Natural killer cell (primary cell): ENCODE results near the gene GRID1. TPM values are rescaled to one million over a fixed set of nuclear protein-coding genes. Genes with fewer than 3 reads are reported as not detected.

Experiments
- ATAC-seq, 3 donors: fragments of 150-1000 bp in 2 of 3; fragments of 200-7000 bp in 1 of 3; cut with Tn5 transposase; 1 replicate in 1 of 3; 2 replicates in 2 of 3; pipeline ENCODE4 v1.10.0; 2021; ENCODE audit warnings: mild to moderate bottlenecking in 2 of 3, moderate library complexity in 2 of 3
- DNase-seq, 2 donors: peaks; one replicate each; pipeline versions ENCODE4 v3.0.0 to v3.0.0-alpha.2; 2013 to 2021; ENCODE audit warnings: mixed read lengths in 1 of 2
- H3K27ac ChIP-seq: one replicate; pipeline ENCODE4 v1.5.1; 2013; ENCODE audit warnings: mild to moderate bottlenecking, low read length
- H3K27me3 ChIP-seq: one replicate; pipeline ENCODE4 v1.6.1; 2013; ENCODE audit warnings: low read length; ENCODE audit not compliant: control insufficient read depth, insufficient read depth
- H3K36me3 ChIP-seq: one replicate; pipeline ENCODE4 v1.6.1; 2013; ENCODE audit warnings: low read length; ENCODE audit not compliant: control insufficient read depth, insufficient read depth
- H3K4me1 ChIP-seq: one replicate; pipeline ENCODE4 v1.6.1; 2013; ENCODE audit warnings: low read length; ENCODE audit not compliant: control insufficient read depth, insufficient read depth
- H3K4me3 ChIP-seq: one replicate; pipeline ENCODE4 v1.5.1; 2013; ENCODE audit warnings: low read length
- H3K9me3 ChIP-seq: one replicate; pipeline ENCODE4 v1.6.1; 2013; ENCODE audit warnings: low read length; ENCODE audit not compliant: control insufficient read depth, insufficient read depth
- H3K27ac Mint-ChIP-seq, 2 donors: one replicate each; pipeline ENCODE4 v1.8.0; 2022; ENCODE audit warnings: mild to moderate bottlenecking in 2 of 2, mixed read lengths in 2 of 2, moderate library complexity in 1 of 2
- H3K27me3 Mint-ChIP-seq, 2 donors: one replicate each; pipeline ENCODE4 v1.8.0; 2022; ENCODE audit warnings: low read depth in 2 of 2, mixed read lengths in 2 of 2
- H3K36me3 Mint-ChIP-seq: one replicate; pipeline ENCODE4 v1.8.0; 2022; ENCODE audit warnings: mixed read lengths
- H3K4me1 Mint-ChIP-seq, 2 donors: one replicate each; pipeline ENCODE4 v1.8.0; 2022; ENCODE audit warnings: mixed read lengths in 2 of 2
- H3K4me3 Mint-ChIP-seq: one replicate; pipeline ENCODE4 v1.8.0; 2022; ENCODE audit warnings: mild to moderate bottlenecking, moderate library complexity, mixed read lengths
- H3K9me3 Mint-ChIP-seq, 2 donors: one replicate each; pipeline ENCODE4 v1.8.0; 2022; ENCODE audit warnings: mixed read lengths in 2 of 2
- CTCF ChIP-seq: fragments of 200-600 bp; IDR thresholded peaks from one replicate; pipeline ENCODE4 v1.8.0; 2022; ENCODE audit warnings: antibody characterized with exemption
- WGBS: methylation state at CpG from one replicate; pipeline ENCODE4 v1.1.7; 2013; ENCODE audit warnings: missing lambda C conversion rate; ENCODE audit not compliant: insufficient coverage; 5-methylcytosine and 5-hydroxymethylcytosine counted together
- intact Hi-C: fragments of 100-400 bp; cut with micrococcal nuclease; formaldehyde crosslinking; loops from one replicate; pipeline ENCODE4 v1.14.2; 2022
- total RNA-seq, 4 donors: library from RNA; stranded (reverse); fragments of 120-200 nt in 1 of 4; gene quantifications; one replicate each; pipeline versions ENCODE4 v1.2.3 to v1.2.4, GENCODE V29; 2013 to 2022

GRID1 gene
- total RNA-seq, 3 donors from 2014 or later (not counting 1 experiment from before 2014, with no cell fraction given) = not detected

- Mint-ChIP-seq H3K4me1 (no peaks in the 10 kb centered on the region), H3K27me3 (no peaks in the 10 kb centered on the region), H3K9me3 (peaks cover 2 to 3% of the 10 kb centered on the region in 2 donors), H3K36me3 (no peaks in the 10 kb centered on the region), H3K4me3 (no peak overlapping the region), H3K27ac (no peak overlapping the region)
- Histone ChIP-seq H3K36me3 (no peaks in the 10 kb centered on the region), H3K4me1 (no peaks in the 10 kb centered on the region), H3K27ac (no peak overlapping the region), H3K9me3 (no peaks in the 10 kb centered on the region), H3K4me3 (no peak overlapping the region), H3K27me3 (no peaks in the 10 kb centered on the region)
- ATAC-seq (peak in 1 of 3 donors; percentile 39), DNase-seq (no peak)
- no peak for TF ChIP-seq CTCF
- WGBS = 77% methylated on average over 2 of the region's 3 CpGs
- intact Hi-C loops = no loop called here
These were observed 493.5 kb downstream of the GRID1 start for GRCh38 chr10:85873063-85873462.

GRCh38 chr10:85868627-85869499 lies 497.7 kb downstream of the GRID1 start:
- Mint-ChIP-seq H3K4me1 (no peaks in the 10 kb centered on the region), H3K36me3 (no peaks in the 10 kb centered on the region), H3K27me3 (no peaks in the 10 kb centered on the region), H3K27ac (no peak overlapping the region), H3K9me3 (no peaks in the 10 kb centered on the region), H3K4me3 (no peak overlapping the region)
- ATAC-seq = no peak
- WGBS = 87% methylated on average over 11 of the region's 11 CpGs
- Histone ChIP-seq H3K36me3 (no peaks in the 10 kb centered on the region), H3K4me3 (no peak overlapping the region), H3K27me3 (no peaks in the 10 kb centered on the region), H3K9me3 (no peaks in the 10 kb centered on the region), H3K27ac (no peak overlapping the region), H3K4me1 (no peaks in the 10 kb centered on the region)
- DNase-seq = no peak
- intact Hi-C loops = no loop called here
- TF ChIP-seq CTCF = no peak

- H3K27me3 ChIP-seq = no peaks in the 10 kb centered on the region
- no peak overlapping the region for H3K4me3 Mint-ChIP-seq
- no peaks in the 10 kb centered on the region for H3K36me3 Mint-ChIP-seq
- no peaks in the 10 kb centered on the region for H3K4me1 Mint-ChIP-seq
- no peak overlapping the region for H3K27ac Mint-ChIP-seq
- intact Hi-C loops = no loop called here
- H3K27ac ChIP-seq = no peak overlapping the region
- 92% methylated on average over 3 of the region's 3 CpGs for WGBS
- H3K4me1 ChIP-seq = no peaks in the 10 kb centered on the region
- no peaks in the 10 kb centered on the region for H3K9me3 ChIP-seq
- no peaks in the 10 kb centered on the region for H3K27me3 Mint-ChIP-seq
- H3K36me3 ChIP-seq = no peaks in the 10 kb centered on the region
- TF ChIP-seq CTCF = no peak
- peaks cover 0 to 3% of the 10 kb centered on the region in 2 donors for H3K9me3 Mint-ChIP-seq
- no peak overlapping the region for H3K4me3 ChIP-seq
- no peak for DNase-seq
- no peak for ATAC-seq
These were observed 501.6 kb downstream of the GRID1 start for GRCh38 chr10:85864868-85865526.
